Activated effector memory CD4-positive, alpha-beta T cell treated with Interleukin-2 at 50 U/mL for 16 hours (primary cell): ENCODE measurements around the gene OR7G2.
"Not testable (repeated sequence)": the region's sequence is repeated elsewhere in the genome, so short reads cannot be mapped to it uniquely, and the experiment has no call there.

ENCODE experiments used
- DNase-seq: peaks from one replicate; pipeline ENCODE4 v3.0.0-alpha.2; 2020

The OR7G2 gene

GRCh38 chr19:9071720-9072119 is 35.6 kb downstream of the OR7G2 start:
- not testable (repeated sequence) for DNase-seq

- DNase-seq, result no peak
These were observed 37.2 kb downstream of the OR7G2 start for GRCh38 chr19:9070066-9070465.

- DNase-seq, result no peak
These were observed 41.7 kb downstream of the OR7G2 start for GRCh38 chr19:9065457-9066014.

GRCh38 chr19:9061879-9062278 is 45.4 kb downstream of the OR7G2 start:
- DNase-seq, result no peak

GRCh38 chr19:9060564-9061340 is 46.5 kb downstream of the OR7G2 start:
- no peak for DNase-seq

- DNase-seq, result no peak
These were observed 48.2 kb downstream of the OR7G2 start for GRCh38 chr19:9058905-9059667.

GRCh38 chr19:9057505-9058258 is 49.6 kb downstream of the OR7G2 start:
- no peak for DNase-seq

GRCh38 chr19:9056131-9056530 is 51.1 kb downstream of the OR7G2 start:
- not testable (repeated sequence) for DNase-seq

GRCh38 chr19:9054765-9055164 is 52.5 kb downstream of the OR7G2 start:
- no peak for DNase-seq

GRCh38 chr19:9054207-9054606 is 53.1 kb downstream of the OR7G2 start:
- no peak for DNase-seq

- not testable (repeated sequence) for DNase-seq
These were observed 53.6 kb downstream of the OR7G2 start for GRCh38 chr19:9053674-9054073.

- DNase-seq, result no peak
These were observed 54.4 kb downstream of the OR7G2 start for GRCh38 chr19:9052894-9053293.
